Erythroblast (primary cell): ENCODE measurements around the gene OR8B3.

Experiments used
- GATA1 ChIP-seq: IDR thresholded peaks from 2 replicates; pipeline ENCODE4 v1.6.1; 2011; ENCODE audit warnings: low read depth, mild to moderate bottlenecking, control low read depth, low read length, moderate library complexity
- POLR2A ChIP-seq: IDR thresholded peaks from 2 replicates; pipeline ENCODE4 v1.6.1; 2011; ENCODE audit warnings: mild to moderate bottlenecking, low read length

GRCh38 chr11:124445646-124446150, 46.9 kb upstream of the OR8B3 start, which contains the start of gene OR8B8:
- TF ChIP-seq POLR2A: no peak
- TF ChIP-seq GATA1: no peak
